SK-N-SH (cell line): ENCODE results near the gene GUK1. TPM values are rescaled to one million over a fixed set of nuclear protein-coding genes. Genes with fewer than 3 reads are reported as not detected.

ENCODE experiments used
- CTCF ChIA-PET: fragments of 300-600, 350-600 bp; formaldehyde crosslinking; extraction: SDS; loops from one replicate; lab custom pipeline; 2021; lab: Yijun Ruan, JAX
- POLR2A ChIA-PET: fragments of 350-600 bp; sonication (Branson Sonifier 250); formaldehyde crosslinking; extraction: SDS; loops from one replicate; lab custom pipeline; 2020; ENCODE audit warnings: antibody characterized with exemption, inconsistent platforms; lab: Yijun Ruan, JAX
- DNase-seq: peaks from one replicate; pipeline ENCODE4 v3.0.0; 2012
- H2AFZ ChIP-seq: fragments of 200-600 bp; sonication (generic); 2 replicates; pipeline ENCODE4 v1.8.1; 2016; ENCODE audit warnings: antibody characterized with exemption, mild to moderate bottlenecking, low read depth
- H3F3A ChIP-seq: fragments of 200-600 bp; sonication (generic); replicated peaks from 2 replicates; pipeline ENCODE3; 2016; ENCODE audit warnings: antibody characterized with exemption, mild to moderate bottlenecking; ENCODE audit not compliant: insufficient read depth
- H3K27ac ChIP-seq, 2 experiments: fragments of 200-500 bp in 1 of 2; fragments of 200-600 bp in 1 of 2; sonication (Bioruptor generic) in 1 of 2; sonication (generic), shearing (Covaris generic) in 1 of 2; 2 replicates each; pipeline versions ENCODE4 v1.5.1 to v1.6.1; 2014 to 2016; ENCODE audit warnings: low read depth in 2 of 2, inconsistent platforms in 1 of 2, low read length in 1 of 2, mild to moderate bottlenecking in 1 of 2, mixed read lengths in 1 of 2
- H3K27me3 ChIP-seq: fragments of 200-600 bp; sonication (generic), shearing (Covaris generic); 2 replicates; pipeline ENCODE4 v1.6.1; 2016; ENCODE audit warnings: mixed run types; ENCODE audit not compliant: insufficient read depth
- H3K36me3 ChIP-seq, 2 experiments: fragments of 200-500 bp in 1 of 2; fragments of 200-600 bp in 1 of 2; sonication (Bioruptor generic) in 1 of 2; sonication (generic) in 1 of 2; replicated peaks in 1 of 2; 2 replicates each; pipeline versions ENCODE3 to v1.5.1; 2014 to 2016; ENCODE audit warnings: low read length in 1 of 2, mild to moderate bottlenecking in 1 of 2; ENCODE audit not compliant: insufficient read depth in 2 of 2, control insufficient read depth in 1 of 2
- H3K4me1 ChIP-seq, 2 experiments: fragments of 200-500 bp in 1 of 2; fragments of 200-600 bp in 1 of 2; sonication (Bioruptor generic) in 1 of 2; sonication (generic), shearing (Covaris generic) in 1 of 2; 2 replicates each; pipeline versions ENCODE4 v1.5.1 to v1.6.1; 2014 to 2016; ENCODE audit warnings: low read depth in 1 of 2, low read length in 1 of 2, mixed run types in 1 of 2; ENCODE audit not compliant: insufficient read depth in 2 of 2, control insufficient read depth in 1 of 2
- H3K4me2 ChIP-seq: fragments of 200-600 bp; sonication (generic), shearing (Covaris generic); 2 replicates; pipeline ENCODE4 v1.6.1; 2017; ENCODE audit warnings: mixed run types
- H3K4me3 ChIP-seq, 2 experiments: fragments of 200-500 bp in 1 of 2; fragments of 200-600 bp in 1 of 2; sonication (Bioruptor generic) in 1 of 2; sonication (generic), shearing (Covaris generic) in 1 of 2; 2 replicates each; pipeline versions ENCODE4 v1.5.1 to v1.8.1; 2014 to 2016; ENCODE audit warnings: low read depth in 2 of 2, inconsistent platforms in 1 of 2, low read length in 1 of 2, mild to moderate bottlenecking in 1 of 2, mixed read lengths in 1 of 2, moderate library complexity in 1 of 2
- H3K79me2 ChIP-seq: fragments of 200-600 bp; sonication (generic); 2 replicates; pipeline ENCODE4 v1.8.1; 2017; ENCODE audit warnings: mild to moderate bottlenecking; ENCODE audit not compliant: insufficient read depth
- H3K9ac ChIP-seq: fragments of 200-600 bp; sonication (generic); 2 replicates; pipeline ENCODE4 v1.6.1; 2017; ENCODE audit warnings: mixed run types
- H3K9me2 ChIP-seq: fragments of 200-600 bp; sonication (generic); 2 replicates; pipeline ENCODE4 v1.6.1; 2017; ENCODE audit warnings: mixed run types
- H3K9me3 ChIP-seq: fragments of 200-600 bp; sonication (generic); 2 replicates; pipeline ENCODE4 v1.6.1; 2017; ENCODE audit warnings: mixed run types, mild to moderate bottlenecking, moderate library complexity
- H4K20me1 ChIP-seq: fragments of 200-600 bp; sonication (generic); 2 replicates; pipeline ENCODE4 v1.6.1; 2017; ENCODE audit warnings: mild to moderate bottlenecking, mixed run types; ENCODE audit not compliant: insufficient read depth
- ELF1 ChIP-seq: IDR thresholded peaks from 2 replicates; pipeline ENCODE4 v1.4.0; 2012
- EP300 ChIP-seq, 2 experiments: IDR thresholded peaks; 2 replicates each; pipeline versions ENCODE4 v1.4.0 to v1.6.1; 2012; ENCODE audit warnings: borderline replicate concordance in 1 of 2, low read depth in 1 of 2, low read length in 1 of 2
- MAX ChIP-seq: IDR thresholded peaks from 2 replicates; pipeline ENCODE4 v1.4.0; 2012; ENCODE audit warnings: low read depth
- NFIC ChIP-seq: IDR thresholded peaks from 2 replicates; pipeline ENCODE4 v1.4.0; 2012; ENCODE audit warnings: borderline replicate concordance
- NRF1 ChIP-seq: IDR thresholded peaks from 2 replicates; pipeline ENCODE4 v1.6.1; 2012; ENCODE audit warnings: low read depth, mild to moderate bottlenecking, low read length
- RAD21 ChIP-seq: IDR thresholded peaks from 2 replicates; pipeline ENCODE4 v1.6.1; 2012; ENCODE audit warnings: mild to moderate bottlenecking, low read length
- REST ChIP-seq: IDR thresholded peaks from 2 replicates; pipeline ENCODE4 v1.6.1; 2012; ENCODE audit warnings: mild to moderate bottlenecking, low read depth, low read length, moderate library complexity
- SMC3 ChIP-seq: IDR thresholded peaks from 2 replicates; pipeline ENCODE4 v1.6.1; 2012; ENCODE audit warnings: low read depth, low read length, improper control_type of control experiment
- TAF1 ChIP-seq: IDR thresholded peaks from 2 replicates; pipeline ENCODE4 v1.6.1; 2012; ENCODE audit warnings: low read depth, mild to moderate bottlenecking, low read length, moderate library complexity, borderline replicate concordance
- TCF12 ChIP-seq: IDR thresholded peaks from 2 replicates; pipeline ENCODE4 v1.4.0; 2012
- TEAD4 ChIP-seq: IDR thresholded peaks from 2 replicates; pipeline ENCODE4 v1.4.0; 2012; ENCODE audit warnings: mild to moderate bottlenecking, borderline replicate concordance; ENCODE audit not compliant: insufficient read depth
- USF1 ChIP-seq: IDR thresholded peaks from 2 replicates; pipeline ENCODE4 v1.4.0; 2012; ENCODE audit warnings: low read depth, borderline replicate concordance
- USF2 ChIP-seq: fragments of 150-350 bp; IDR thresholded peaks from 2 replicates; pipeline ENCODE4 v1.6.1; 2017; ENCODE audit warnings: antibody characterized with exemption, low read length, low read depth, borderline replicate concordance
- WGBS: methylation state at CpG from one replicate; pipeline ENCODE4 v1.1.6; 2017; ENCODE audit warnings: low lambda C conversion rate; 5-methylcytosine and 5-hydroxymethylcytosine counted together
- polyA plus RNA-seq, 3 experiments: library from polyadenylated mRNA; depleted of rRNA; stranded (reverse); fragments of >200 nt; gene quantifications; 2 replicates each; pipeline ENCODE4 v1.2.3, GENCODE V29; 2012

Gene GUK1
- polyA plus RNA-seq, 1 of the 3 experiments (the other 2 are of a cell fraction), result 742 TPM

GRCh38 chr1:228160201-228160761, 20.2 kb downstream of the GUK1 start:
- H3K4me3 ChIP-seq, result no peak overlapping the region

GRCh38 chr1:228161362-228161761, 21.3 kb downstream of the GUK1 start:
- peaks cover 2% of the 10 kb centered on the region; the same call in 1 of the 2 replicates for H3K79me2 ChIP-seq
- no peak overlapping the region for H3K4me3 ChIP-seq
- no peak overlapping the region for H3K9ac ChIP-seq
- no peak overlapping the region for H2AFZ ChIP-seq
- H3K27me3 ChIP-seq, result no peaks in the 10 kb centered on the region
- TF ChIP-seq TCF12 (no peak), ELF1 (no peak), USF2 (no peak)
- H3K9me2 ChIP-seq, result no peaks in the 10 kb centered on the region
- H3K9me3 ChIP-seq, result no peaks in the 10 kb centered on the region
- no peak overlapping the region for H3K27ac ChIP-seq
- H3K36me3 ChIP-seq, result no peaks in the 10 kb centered on the region
- no peak for DNase-seq
- POLR2A ChIA-PET, result no interaction called here
- CTCF ChIA-PET, result no interaction called here
- H4K20me1 ChIP-seq, result no peaks in the 10 kb centered on the region
- H3F3A ChIP-seq, result no peaks in the 10 kb centered on the region
- no peak overlapping the region for H3K4me2 ChIP-seq
- WGBS, result 34% methylated on average over 6 of the region's 7 CpGs
- peaks cover 7 to 20% of the 10 kb centered on the region in 2 experiments; a peak in 2 of 4 replicates for H3K4me1 ChIP-seq

More at GRCh38 chr1:228160201-228160761, 20.2 kb downstream of the GUK1 start:
- 38% methylated on average over 3 of the region's 15 CpGs for WGBS
- no peak overlapping the region for H3K4me2 ChIP-seq
- peaks cover 7 to 19% of the 10 kb centered on the region in 2 experiments; a peak in 2 of 4 replicates for H3K4me1 ChIP-seq
- H3K36me3 ChIP-seq, result no peaks in the 10 kb centered on the region
- H3K9ac ChIP-seq, result no peak overlapping the region
- no peak overlapping the region for H3K27ac ChIP-seq
- TF ChIP-seq NRF1 (no peak), TAF1 (no peak), EP300 (IDR thresholded peaks at IDR 0.05; ENCODE audit: borderline replicate concordance in 1 of 2, low read depth in 1 of 2, low read length in 1 of 2) (no peak)
- no peaks in the 10 kb centered on the region for H3K9me2 ChIP-seq
- no peaks in the 10 kb centered on the region for H4K20me1 ChIP-seq
- ChIA-PET CTCF (interaction anchor here (1.6 kb wide), 1 partner anchor 161 kb away, joined by 4 read pairs; no protein-coding TSS in a partner anchor), POLR2A (no interaction called here)
- no peak for DNase-seq
- H2AFZ ChIP-seq, result no peak overlapping the region
- no peaks in the 10 kb centered on the region for H3F3A ChIP-seq
- no peaks in the 10 kb centered on the region for H3K9me3 ChIP-seq
- no peaks in the 10 kb centered on the region for H3K27me3 ChIP-seq
- H3K79me2 ChIP-seq, result no peaks in the 10 kb centered on the region

- CTCF ChIA-PET, result no interaction called here
- Histone ChIP-seq H3K4me2 (no peak overlapping the region), H3K27ac (no peak overlapping the region)
Observed at GRCh38 chr1:228161866-228162265, 21.8 kb downstream of the GUK1 start.

More at GRCh38 chr1:228161866-228162265, 21.8 kb downstream of the GUK1 start:
- POLR2A ChIA-PET, result interaction anchor here (0.6 kb wide), 1 partner anchor 9 kb away, joined by 3 read pairs; no protein-coding TSS in a partner anchor
- no peaks in the 10 kb centered on the region for H3K36me3 ChIP-seq
- H3K9me3 ChIP-seq, result no peaks in the 10 kb centered on the region
- TF ChIP-seq ELF1 (no peak), SMC3 (no peak), RAD21 (no peak), USF1 (no peak), NFIC (no peak), MAX (no peak), REST (no peak), TEAD4 (no peak)
- H2AFZ ChIP-seq, result no peak overlapping the region
- 78% methylated on average over 7 of the region's 9 CpGs for WGBS
- no peaks in the 10 kb centered on the region for H4K20me1 ChIP-seq
- H3K4me1 ChIP-seq, result peaks cover 10 to 25% of the 10 kb centered on the region in 2 experiments; a peak in 3 of 4 replicates
- no peaks in the 10 kb centered on the region for H3K27me3 ChIP-seq
- no peak overlapping the region for H3K9ac ChIP-seq
- no peak for DNase-seq
- peaks cover 7% of the 10 kb centered on the region for H3K79me2 ChIP-seq
- no peaks in the 10 kb centered on the region for H3F3A ChIP-seq
- H3K4me3 ChIP-seq, result no peak overlapping the region
- H3K9me2 ChIP-seq, result no peaks in the 10 kb centered on the region
